Testis (tissue), 2 donors: ENCODE results near the gene PDP2.

Source experiments
- CTCF ChIP-seq, 3 experiments: fragments of 450-650 bp in 2 of 3; fragments of 200-600 bp in 1 of 3; sonication (generic) in 1 of 3; IDR thresholded peaks; one replicate each; pipeline ENCODE4 v1.5.1; 2016 to 2019; ENCODE audit warnings: antibody characterized with exemption in 3 of 3, mild to moderate bottlenecking in 2 of 3, moderate library complexity in 1 of 3
- POLR2A ChIP-seq: fragments of 450-650 bp; IDR thresholded peaks from one replicate; pipeline ENCODE4 v1.6.1; 2017; ENCODE audit warnings: antibody characterized with exemption, mild to moderate bottlenecking, moderate library complexity

GRCh38 chr16:66913081-66913480 lies 32.8 kb downstream of the PDP2 start:
- TF ChIP-seq POLR2A, result no peak
- no peak for TF ChIP-seq CTCF (IDR thresholded peaks at IDR 0.05)
